HepG2 (cell line): Measurements from ENCODE around the gene TOMM22. TPM values are rescaled to one million over a fixed set of nuclear protein-coding genes. Genes with fewer than 3 reads are reported as not detected.

Experiments used
- ETS1 ChIP-seq: sonication (generic); formaldehyde crosslinking; IDR thresholded peaks from 2 replicates; pipeline ENCODE4 v1.4.0; 2020; ENCODE audit warnings: missing genetic modification reagents
- GMEB2 ChIP-seq: IDR thresholded peaks from 2 replicates; pipeline ENCODE4 v1.6.1; 2016; ENCODE audit warnings: missing biosample characterization, missing genetic modification reagents, low read depth
- KLF15 ChIP-seq: sonication (generic); formaldehyde crosslinking; IDR thresholded peaks from 2 replicates; pipeline ENCODE4 v1.8.1; 2023; ENCODE audit warnings: borderline replicate concordance, mild to moderate bottlenecking, inconsistent platforms, missing genetic modification reagents, mixed read lengths
- MNT ChIP-seq: fragments of 450-650 bp; IDR thresholded peaks from 2 replicates; pipeline ENCODE4 v1.6.1; 2016
- NPAS2 ChIP-seq: sonication (generic); formaldehyde crosslinking; IDR thresholded peaks from 2 replicates; pipeline ENCODE4 v1.8.0; 2022; ENCODE audit warnings: mild to moderate bottlenecking, missing genetic modification reagents, borderline replicate concordance
- PAXIP1 ChIP-seq: sonication (generic); formaldehyde crosslinking; conservative IDR thresholded peaks from 2 replicates; pipeline ENCODE4 v1.4.0; 2020; ENCODE audit warnings: mild to moderate bottlenecking, missing genetic modification reagents, moderate library complexity
- PLSCR1 ChIP-seq: sonication (generic); formaldehyde crosslinking; IDR thresholded peaks from 2 replicates; pipeline ENCODE4 v1.5.0; 2020; ENCODE audit warnings: missing genetic modification reagents, mild to moderate bottlenecking, borderline replicate concordance
- REPIN1 ChIP-seq: sonication (generic); formaldehyde crosslinking; IDR thresholded peaks from 2 replicates; pipeline ENCODE4 v1.8.0; 2022; ENCODE audit warnings: missing genetic modification reagents, low read depth, mild to moderate bottlenecking, borderline replicate concordance
- RORA ChIP-seq: sonication (generic); formaldehyde crosslinking; IDR thresholded peaks from 2 replicates; pipeline ENCODE4 v1.5.0; 2020; ENCODE audit warnings: mild to moderate bottlenecking, missing genetic modification reagents, moderate library complexity
- SOX13 ChIP-seq, 3 experiments: fragments of 450-650 bp in 1 of 3; sonication (generic) in 1 of 3; formaldehyde crosslinking in 1 of 3; IDR thresholded peaks in 2 of 3; conservative IDR thresholded peaks in 1 of 3; 2 replicates each; pipeline versions ENCODE4 v1.5.0 to v1.6.1; 2016 to 2020; ENCODE audit warnings: antibody characterized with exemption in 1 of 3, mild to moderate bottlenecking in 1 of 3, missing compliant biosample characterization in 1 of 3, missing genetic modification reagents in 1 of 3, moderate library complexity in 1 of 3
- SPEN ChIP-seq: sonication (generic); formaldehyde crosslinking; IDR thresholded peaks from 2 replicates; pipeline ENCODE4 v1.5.1; 2020; ENCODE audit warnings: low read depth, mild to moderate bottlenecking, missing genetic modification reagents
- USF2 ChIP-seq, 2 experiments: sonication (generic) in 1 of 2; formaldehyde crosslinking in 1 of 2; IDR thresholded peaks; 2 replicates each; pipeline versions ENCODE4 v1.5.1 to v1.6.1; 2011 to 2020; ENCODE audit warnings: borderline replicate concordance in 1 of 2, low read depth in 1 of 2, low read length in 1 of 2, mild to moderate bottlenecking in 1 of 2, missing genetic modification reagents in 1 of 2, moderate library complexity in 1 of 2
- ZKSCAN1 ChIP-seq: fragments of 150-350 bp; IDR thresholded peaks from 2 replicates; pipeline ENCODE4 v1.6.1; 2014; ENCODE audit warnings: low read length
- ZKSCAN8 ChIP-seq: IDR thresholded peaks from 2 replicates; pipeline ENCODE4 v1.6.1; 2016; ENCODE audit warnings: borderline replicate concordance, missing genetic modification reagents, missing compliant biosample characterization
- ZNF121 ChIP-seq: sonication (generic); formaldehyde crosslinking; IDR thresholded peaks from 2 replicates; pipeline ENCODE4 v1.5.0; 2020; ENCODE audit warnings: mild to moderate bottlenecking, missing genetic modification reagents
- polyA plus RNA-seq, 8 experiments: library from polyadenylated mRNA; depleted of rRNA in 3 of 8; stranded (reverse) in 7 of 8; unstranded in 1 of 8; fragments of >200 nt; fragmentation: Illumina TruSeq in 4 of 8; extraction: Trizol in 4 of 8; gene quantifications; 2 replicates each; pipeline versions ENCODE4 v1.2.1 to v1.2.3, GENCODE V29; 2011 to 2016; ENCODE audit warnings: low read depth in 4 of 8, missing spikeins in 1 of 8, mixed read lengths in 1 of 8; ENCODE audit not compliant: insufficient read depth in 1 of 8
- total RNA-seq, 5 experiments: library from RNA; depleted of rRNA; stranded (reverse); fragments of >200 nt; fragmentation: Illumina TruSeq; extraction: Trizol; gene quantifications; 2 replicates each; pipeline ENCODE4 v1.2.3, GENCODE V29; 2016; ENCODE audit warnings: low read depth in 1 of 5

Gene TOMM22
- total and polyA plus RNA-seq, 2 of the 13 experiments (the other 11 are each of a cell fraction or from before 2014, with no cell fraction given) = 46.9 to 118 TPM

- TF ChIP-seq KLF15 (CRISPR knock-in tag) (0 out of 2 replicates have a peak, but pooled peaks have one; percentile 36), MNT (no peak), ZNF121 (no peak), REPIN1 (no peak), ZKSCAN8 (CRISPR knock-in tag) (no peak), GMEB2 (no peak), PAXIP1 (CRISPR knock-in tag) (no peak; the same call in 1 of the 2 replicates), ZKSCAN1 (no peak), SOX13 (IDR thresholded peaks at IDR 0.05) (0 out of 2 replicates have a peak, but pooled peaks have one; percentile 30), SOX13 (CRISPR knock-in tag; conservative IDR thresholded peaks at IDR 0.05 in 1 of 2, IDR thresholded peaks at IDR 0.05 in 1 of 2) (peak in 1 of 2 experiments; percentile 91; a peak in 2 of 4 replicates), ETS1 (CRISPR knock-in tag) (peak; percentile 52; the same call in 1 of the 2 replicates), SPEN (CRISPR knock-in tag) (no peak), USF2 (IDR thresholded peaks at IDR 0.05; ENCODE audit: low read depth, low read length) (no peak), USF2 (CRISPR knock-in tag; IDR thresholded peaks at IDR 0.05; ENCODE audit: borderline replicate concordance) (no peak), PLSCR1 (CRISPR knock-in tag) (no peak), NPAS2 (CRISPR knock-in tag) (no peak), RORA (CRISPR knock-in tag) (no peak)
These were observed 25.3 kb upstream of the TOMM22 start, which contains the start of the genes CBY1 and FAM227A (continued) for GRCh38 chr22:38656256-38657044.
